ENCODE data around the gene ANKRD34B. TPM values are rescaled to one million over a fixed set of nuclear protein-coding genes. Genes with fewer than 3 reads are reported as not detected.

ANKRD34B gene
- total RNA-seq, 2 donors from 2014 or later, result 0.20 to 0.49 TPM

DNA sequence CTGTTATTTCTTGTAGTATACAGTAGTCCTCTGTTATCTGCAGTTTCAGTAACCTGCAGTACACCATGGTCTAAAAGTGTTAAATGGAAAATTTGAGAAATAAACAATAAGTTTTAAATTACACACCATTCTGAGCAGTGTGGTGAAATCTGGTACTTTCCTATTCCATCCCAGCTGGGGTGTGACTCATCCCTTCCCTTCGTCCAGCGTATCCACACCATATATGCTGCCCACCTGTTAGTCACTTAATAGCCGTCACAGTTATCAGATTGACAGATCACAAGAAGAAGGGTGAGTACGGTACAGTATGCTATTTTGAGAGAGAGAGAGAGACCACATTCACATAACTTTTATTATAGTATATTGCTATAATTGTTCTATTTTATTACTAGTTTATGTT, 53.3 kb downstream of the ANKRD34B start:
- 95 to 100% methylated on average over 3 of the region's 4 CpGs for WGBS, 2 experiments (ENCODE audit: insufficient coverage in 1 of 2, insufficient read length in 1 of 2)
- H3K4me1 ChIP-seq (ENCODE audit: control insufficient read depth, insufficient read depth, low read length), result no peaks in the 10 kb centered on the region
- H3K4me3 Mint-ChIP-seq, result no peak overlapping the region
- H3K27ac ChIP-seq (ENCODE audit: low read depth, low read length), result no peak overlapping the region
- no peaks in the 10 kb centered on the region for H3K36me3 ChIP-seq (ENCODE audit: control insufficient read depth, insufficient read depth, low read length)
- H3K4me3 ChIP-seq (ENCODE audit: low read length), result no peak overlapping the region
- H3K9me3 Mint-ChIP-seq, result no peaks in the 10 kb centered on the region
- no peak for TF ChIP-seq CTCF (conservative IDR thresholded peaks at IDR 0.05)
- no peak overlapping the region for H3K9ac ChIP-seq (ENCODE audit: extremely low read depth, low read length, poor library complexity, severe bottlenecking)
- no peaks in the 10 kb centered on the region for H3K9me3 ChIP-seq (ENCODE audit: control insufficient read depth, low read length)
- no peaks in the 10 kb centered on the region for H3K27me3 Mint-ChIP-seq (ENCODE audit: insufficient read depth)
- H3K36me3 Mint-ChIP-seq (ENCODE audit: low read depth), result no peaks in the 10 kb centered on the region
- DNase-seq, result no peak
- H3K4me1 Mint-ChIP-seq, result no peaks in the 10 kb centered on the region
- no peaks in the 10 kb centered on the region for H3K27me3 ChIP-seq (ENCODE audit: control insufficient read depth, insufficient read depth, low read length, poor library complexity, severe bottlenecking)
- H3K27ac Mint-ChIP-seq, result no peak overlapping the region

DNA sequence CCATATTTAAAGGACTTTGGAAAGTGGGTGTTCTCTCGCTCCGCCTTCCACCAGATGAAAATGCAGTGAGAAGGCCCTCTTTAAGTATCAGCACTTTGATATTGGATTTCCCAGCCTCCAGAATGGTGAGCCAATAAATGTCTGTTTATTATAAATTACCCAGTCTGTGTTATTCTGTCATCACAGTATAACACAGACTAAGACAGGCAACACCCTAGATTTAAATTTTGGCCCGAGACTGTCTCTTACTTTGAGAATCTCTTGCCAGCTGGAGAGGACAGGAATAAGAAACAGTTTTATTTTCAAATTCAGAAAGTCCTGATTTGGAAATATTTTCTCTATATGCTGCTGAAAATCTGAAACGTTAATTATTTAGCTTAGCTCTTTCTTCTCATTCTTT, 60.7 kb downstream of the ANKRD34B start:
- Histone ChIP-seq H3K4me1 (ENCODE audit: control insufficient read depth, insufficient read depth, low read length) (no peaks in the 10 kb centered on the region), H3K27me3 (ENCODE audit: control insufficient read depth, insufficient read depth, low read length, poor library complexity, severe bottlenecking) (no peaks in the 10 kb centered on the region), H3K9me3 (ENCODE audit: control insufficient read depth, low read length) (no peaks in the 10 kb centered on the region), H3K4me3 (ENCODE audit: low read length) (no peak overlapping the region), H3K36me3 (ENCODE audit: control insufficient read depth, insufficient read depth, low read length) (no peaks in the 10 kb centered on the region), H3K27ac (ENCODE audit: low read depth, low read length) (no peak overlapping the region), H3K9ac (ENCODE audit: extremely low read depth, low read length, poor library complexity, severe bottlenecking) (no peak overlapping the region)
- no peak for TF ChIP-seq CTCF (conservative IDR thresholded peaks at IDR 0.05)
- Mint-ChIP-seq H3K27me3 (ENCODE audit: insufficient read depth) (no peaks in the 10 kb centered on the region), H3K4me3 (no peak overlapping the region), H3K27ac (no peak overlapping the region), H3K9me3 (no peaks in the 10 kb centered on the region), H3K36me3 (ENCODE audit: low read depth) (no peaks in the 10 kb centered on the region), H3K4me1 (no peaks in the 10 kb centered on the region)
- DNase-seq, result no peak
- 88 to 91% methylated on average over 4 of the region's 4 CpGs for WGBS, 2 experiments (ENCODE audit: insufficient coverage in 1 of 2, insufficient read length in 1 of 2)

DNA sequence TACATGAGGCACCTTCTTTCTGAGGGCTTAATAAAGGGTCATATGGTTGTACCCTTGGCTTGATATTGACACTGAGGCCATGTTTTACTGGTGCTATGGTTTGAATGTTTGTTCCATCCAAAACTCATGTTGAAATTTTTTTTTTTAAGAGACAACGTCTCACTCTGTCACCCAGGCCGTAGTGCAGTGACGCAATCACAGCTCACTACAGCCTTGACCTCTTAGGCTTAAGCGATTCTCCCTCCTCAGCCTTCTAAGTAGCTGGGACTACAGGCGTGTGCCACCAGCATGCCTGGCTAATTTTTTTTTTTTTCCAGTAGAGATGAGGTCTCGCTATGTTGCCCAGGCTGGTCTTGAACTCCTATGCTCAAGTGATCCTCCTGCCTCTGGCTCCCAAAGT, 61.2 kb downstream of the ANKRD34B start:
- DNase-seq, result no peak
- no peaks in the 10 kb centered on the region for H3K36me3 Mint-ChIP-seq (ENCODE audit: low read depth)
- 93 to 99% methylated on average over 5 to 6 of the region's 6 CpGs for WGBS, 2 experiments (ENCODE audit: insufficient coverage in 1 of 2, insufficient read length in 1 of 2)
- H3K27ac Mint-ChIP-seq, result no peak overlapping the region
- Histone ChIP-seq H3K27me3 (ENCODE audit: control insufficient read depth, insufficient read depth, low read length, poor library complexity, severe bottlenecking) (no peaks in the 10 kb centered on the region), H3K9me3 (ENCODE audit: control insufficient read depth, low read length) (no peaks in the 10 kb centered on the region), H3K27ac (ENCODE audit: low read depth, low read length) (no peak overlapping the region), H3K4me1 (ENCODE audit: control insufficient read depth, insufficient read depth, low read length) (no peaks in the 10 kb centered on the region), H3K36me3 (ENCODE audit: control insufficient read depth, insufficient read depth, low read length) (no peaks in the 10 kb centered on the region), H3K9ac (ENCODE audit: extremely low read depth, low read length, poor library complexity, severe bottlenecking) (no peak overlapping the region), H3K4me3 (ENCODE audit: low read length) (no peak overlapping the region)
- TF ChIP-seq CTCF (conservative IDR thresholded peaks at IDR 0.05), result no peak
- no peaks in the 10 kb centered on the region for H3K4me1 Mint-ChIP-seq
- no peaks in the 10 kb centered on the region for H3K9me3 Mint-ChIP-seq
- H3K4me3 Mint-ChIP-seq, result no peak overlapping the region
- no peaks in the 10 kb centered on the region for H3K27me3 Mint-ChIP-seq (ENCODE audit: insufficient read depth)

All from endodermal cell (in vitro differentiated cells).